Neuronal stem cell (in vitro differentiated cells): Measurements from ENCODE around the gene OR2T35.

Source experiments
- DNase-seq: peaks from one replicate; pipeline ENCODE4 v3.0.0-alpha.2; 2013; ENCODE audit warnings: low spot score
- H2AFZ ChIP-seq: one replicate; pipeline ENCODE4 v1.6.1; 2013; ENCODE audit warnings: mild to moderate bottlenecking, low read length, inconsistent platforms
- H2AK5ac ChIP-seq: 2 replicates; pipeline ENCODE4 v1.6.1; 2013; ENCODE audit warnings: low read depth, mild to moderate bottlenecking, inconsistent platforms, low read length, moderate library complexity, mixed read lengths
- H2BK120ac ChIP-seq: 2 replicates; pipeline ENCODE4 v1.6.1; 2013; ENCODE audit warnings: low read depth, mild to moderate bottlenecking, inconsistent platforms, low read length, moderate library complexity, mixed read lengths
- H2BK12ac ChIP-seq: one replicate; pipeline ENCODE4 v1.6.1; 2013; ENCODE audit warnings: low read length, inconsistent platforms
- H2BK15ac ChIP-seq: 2 replicates; pipeline ENCODE4 v1.6.1; 2013; ENCODE audit warnings: mild to moderate bottlenecking, low read length, inconsistent platforms, mixed read lengths
- H2BK5ac ChIP-seq: one replicate; pipeline ENCODE4 v1.6.1; 2013; ENCODE audit warnings: inconsistent platforms, mild to moderate bottlenecking, low read length, moderate library complexity
- H3K14ac ChIP-seq: one replicate; pipeline ENCODE4 v1.6.1; 2013; ENCODE audit warnings: low read length, inconsistent platforms
- H3K18ac ChIP-seq: 2 replicates; pipeline ENCODE4 v1.6.1; 2013; ENCODE audit warnings: low read length, inconsistent platforms
- H3K23ac ChIP-seq: 2 replicates; pipeline ENCODE4 v1.6.1; 2013; ENCODE audit warnings: low read depth, mild to moderate bottlenecking, mixed read lengths, low read length, inconsistent platforms; ENCODE audit not compliant: poor library complexity
- H3K27ac ChIP-seq: replicated peaks from 3 replicates; pipeline ENCODE4 v1.5.1; 2013; ENCODE audit warnings: low read length, inconsistent platforms
- H3K27me3 ChIP-seq, 3 experiments: 2 replicates each; pipeline ENCODE4 v1.6.1; 2013; ENCODE audit warnings: low read length in 3 of 3, mild to moderate bottlenecking in 2 of 3, inconsistent platforms in 1 of 3, low read depth in 1 of 3, mixed read lengths in 1 of 3, moderate library complexity in 1 of 3; ENCODE audit not compliant: control insufficient read depth in 3 of 3, insufficient read depth in 3 of 3
- H3K36me3 ChIP-seq, 2 donors: replicated peaks in 1 of 2; 2 replicates each; pipeline ENCODE4 v1.6.1; 2013; ENCODE audit warnings: low read length in 2 of 2; ENCODE audit not compliant: control insufficient read depth in 2 of 2, insufficient read depth in 2 of 2
- H3K4ac ChIP-seq: 2 replicates; pipeline ENCODE4 v1.6.1; 2013; ENCODE audit warnings: inconsistent platforms, mild to moderate bottlenecking, low read length, moderate library complexity
- H3K4me1 ChIP-seq, 2 donors: 1 replicate in 1 of 2; 2 replicates in 1 of 2; pipeline ENCODE4 v1.6.1; 2013; ENCODE audit warnings: low read length in 2 of 2, low read depth in 1 of 2; ENCODE audit not compliant: control insufficient read depth in 2 of 2, insufficient read depth in 1 of 2
- H3K4me2 ChIP-seq: one replicate; pipeline ENCODE4 v1.6.1; 2013; ENCODE audit warnings: mild to moderate bottlenecking, low read length, inconsistent platforms; ENCODE audit not compliant: insufficient read depth, poor library complexity, severe bottlenecking
- H3K4me3 ChIP-seq, 2 donors: 2 replicates each; pipeline ENCODE4 v1.5.1; 2013; ENCODE audit warnings: low read length in 2 of 2, mild to moderate bottlenecking in 2 of 2, inconsistent platforms in 1 of 2, moderate library complexity in 1 of 2
- H3K79me1 ChIP-seq: one replicate; pipeline ENCODE4 v1.6.1; 2013; ENCODE audit warnings: low read depth, mild to moderate bottlenecking, inconsistent platforms, low read length, moderate library complexity
- H3K9ac ChIP-seq: one replicate; pipeline ENCODE4 v1.6.1; 2013; ENCODE audit warnings: mild to moderate bottlenecking, low read depth, low read length, inconsistent platforms; ENCODE audit not compliant: poor library complexity
- H3K9me3 ChIP-seq, 2 donors: replicated peaks in 1 of 2; 2 replicates each; pipeline versions ENCODE3 to v1.6.1; 2013; ENCODE audit warnings: low read length in 2 of 2, mild to moderate bottlenecking in 2 of 2, inconsistent platforms in 1 of 2, low read depth in 1 of 2, mixed read lengths in 1 of 2, moderate library complexity in 1 of 2; ENCODE audit not compliant: control insufficient read depth in 2 of 2, insufficient read depth in 1 of 2
- H4K8ac ChIP-seq: one replicate; pipeline ENCODE4 v1.6.1; 2013; ENCODE audit warnings: low read depth, mild to moderate bottlenecking, inconsistent platforms, low read length, moderate library complexity
- H4K91ac ChIP-seq: one replicate; pipeline ENCODE4 v1.6.1; 2013; ENCODE audit warnings: low read length, low read depth, mild to moderate bottlenecking, inconsistent platforms; ENCODE audit not compliant: poor library complexity
- WGBS, 2 donors: extraction: QIAGEN DNeasy Blood & Tissue Kit; methylation state at CpG; one replicate each; pipeline ENCODE4 v1.1.7; 2013; ENCODE audit warnings: missing lambda C conversion rate in 2 of 2, mixed read lengths in 1 of 2; ENCODE audit not compliant: insufficient read length in 2 of 2, insufficient replicate concordance in 1 of 2; ENCODE audit errors: extremely low coverage in 2 of 2; 5-methylcytosine and 5-hydroxymethylcytosine counted together

The OR2T35 gene

DNA sequence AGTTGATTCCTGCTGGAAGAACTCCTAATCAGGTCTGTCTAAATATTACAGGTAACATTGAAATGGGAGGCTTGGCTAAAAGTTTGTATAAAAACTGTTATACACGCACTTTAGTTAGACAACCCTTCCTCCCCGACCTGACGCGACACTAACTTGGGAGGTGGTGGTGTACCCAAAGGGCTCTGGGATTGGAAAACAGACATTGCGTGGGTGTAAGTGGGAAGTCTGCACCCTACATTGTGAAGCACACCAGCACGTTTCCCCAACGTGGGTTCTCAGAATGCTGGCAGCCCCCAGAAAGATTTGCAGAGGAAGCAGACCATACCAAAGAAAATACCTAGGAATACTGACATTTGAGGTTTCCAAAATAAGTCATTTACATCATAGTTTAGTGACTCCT, 27.0 kb downstream of the OR2T35 start:
- no CpG with 5 or more reads among the region's 7 CpGs for WGBS, 2 donors
- Histone ChIP-seq H3K27me3 (no peaks in the 10 kb centered on the region), H2BK120ac (no peak overlapping the region)

DNA sequence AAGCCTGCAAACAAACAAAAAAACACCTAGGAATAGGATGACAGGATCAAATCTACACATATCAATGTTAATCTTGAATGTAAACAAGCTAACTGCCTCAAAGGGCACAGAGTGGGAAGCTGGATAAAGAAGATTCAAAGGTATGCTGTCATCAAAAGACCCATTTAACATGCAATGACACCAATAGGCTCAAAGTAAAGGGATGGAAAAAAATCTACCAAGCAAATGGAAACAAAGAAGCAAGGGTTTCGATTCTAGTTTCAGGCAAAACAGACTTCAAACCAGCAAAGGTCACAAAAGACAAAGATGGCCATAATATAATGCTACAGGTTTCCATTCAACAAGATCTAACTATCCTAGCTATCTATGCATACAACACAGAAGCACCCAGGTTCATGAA, 31.3 kb downstream of the OR2T35 start:
- no CpG with 5 or more reads among the region's 1 CpG for WGBS, 2 donors
- Histone ChIP-seq H3K9me3 (peaks cover 0 to 18% of the 10 kb centered on the region in 2 donors), H3K27ac (no peak overlapping the region)

More for the DNA sequence above, 27.0 kb downstream of the OR2T35 start:
- H3K27ac ChIP-seq: no peak overlapping the region
- no peak overlapping the region for H3K9ac ChIP-seq
- H3K9me3 ChIP-seq: peaks cover 0 to 18% of the 10 kb centered on the region in 2 donors
- H2BK5ac ChIP-seq: no peak overlapping the region
- H3K4me2 ChIP-seq: no peak overlapping the region
- H2AFZ ChIP-seq: no peak overlapping the region
- H2AK5ac ChIP-seq: no peak overlapping the region
- no peak overlapping the region for H4K8ac ChIP-seq
- H2BK15ac ChIP-seq: no peak overlapping the region
- H3K23ac ChIP-seq: no peak overlapping the region
- H3K18ac ChIP-seq: no peak overlapping the region
- no peak overlapping the region for H4K91ac ChIP-seq
- no peaks in the 10 kb centered on the region for H3K4me1 ChIP-seq
- no peak overlapping the region for H3K14ac ChIP-seq
- no peaks in the 10 kb centered on the region for H3K79me1 ChIP-seq
- H3K4ac ChIP-seq: no peak overlapping the region
- H3K36me3 ChIP-seq: no peaks in the 10 kb centered on the region
- no peak overlapping the region for H2BK12ac ChIP-seq
- no peak overlapping the region for H3K4me3 ChIP-seq
- DNase-seq: no peak

GRCh38 chr1:248611883-248612414, 33.1 kb downstream of the OR2T35 start:
- Histone ChIP-seq H3K4me3 (no peak overlapping the region), H4K91ac (no peak overlapping the region), H3K9me3 (peaks cover 0 to 13% of the 10 kb centered on the region in 2 donors), H3K4me1 (no peaks in the 10 kb centered on the region), H2AFZ (no peak overlapping the region), H3K4ac (no peak overlapping the region), H3K4me2 (no peak overlapping the region), H3K18ac (no peak overlapping the region), H2BK15ac (no peak overlapping the region), H2AK5ac (no peak overlapping the region), H2BK5ac (no peak overlapping the region), H3K23ac (no peak overlapping the region), H3K36me3 (no peaks in the 10 kb centered on the region), H3K9ac (no peak overlapping the region), H3K27ac (no peak overlapping the region), H2BK120ac (no peak overlapping the region), H3K27me3 (peaks cover 0 to 3% (median 0%) of the 10 kb centered on the region in 3 experiments), H4K8ac (no peak overlapping the region), H3K14ac (no peak overlapping the region), H3K79me1 (no peaks in the 10 kb centered on the region), H2BK12ac (no peak overlapping the region)
- no peak for DNase-seq
- no CpG with 5 or more reads among the region's 4 CpGs for whole genome bisulfite sequencing, 2 donors

More for the DNA sequence above, 31.3 kb downstream of the OR2T35 start:
- no peaks in the 10 kb centered on the region for H3K36me3 ChIP-seq
- H3K4ac ChIP-seq: no peak overlapping the region
- H3K4me2 ChIP-seq: no peak overlapping the region
- H3K27me3 ChIP-seq: no peaks in the 10 kb centered on the region
- H3K4me3 ChIP-seq: no peak overlapping the region
- no peak overlapping the region for H3K23ac ChIP-seq
- H3K9ac ChIP-seq: no peak overlapping the region
- no peak overlapping the region for H2BK15ac ChIP-seq
- H4K8ac ChIP-seq: no peak overlapping the region
- no peak overlapping the region for H2AFZ ChIP-seq
- no peak overlapping the region for H2BK5ac ChIP-seq
- H2BK120ac ChIP-seq: no peak overlapping the region
- H4K91ac ChIP-seq: no peak overlapping the region
- H3K18ac ChIP-seq: no peak overlapping the region
- H3K14ac ChIP-seq: no peak overlapping the region
- no peak overlapping the region for H2BK12ac ChIP-seq
- H3K4me1 ChIP-seq: no peaks in the 10 kb centered on the region
- no peak for DNase-seq
- no peaks in the 10 kb centered on the region for H3K79me1 ChIP-seq
- H2AK5ac ChIP-seq: no peak overlapping the region

DNA sequence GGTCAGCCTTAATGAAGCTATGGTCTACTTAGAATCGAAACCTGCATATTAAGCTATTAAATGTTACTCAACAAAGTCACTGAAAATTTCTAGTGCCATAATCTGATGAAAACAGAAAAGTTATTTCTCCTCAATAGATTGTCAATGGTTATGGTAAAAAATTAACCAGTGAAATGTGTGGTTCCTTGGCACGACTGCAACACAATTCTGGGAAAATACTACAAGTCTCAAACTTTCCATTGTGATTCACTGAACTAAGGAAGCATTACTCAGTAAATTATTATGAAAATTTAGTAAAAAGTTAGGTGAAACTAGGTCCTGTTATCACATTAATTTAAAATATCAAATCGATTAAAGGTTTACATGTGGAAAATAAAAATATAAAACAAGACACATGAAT, 34.8 kb downstream of the OR2T35 start:
- no peak overlapping the region for H3K18ac ChIP-seq
- no peak overlapping the region for H4K8ac ChIP-seq
- H3K4me2 ChIP-seq: no peak overlapping the region
- no peak overlapping the region for H3K27ac ChIP-seq
- H2BK12ac ChIP-seq: no peak overlapping the region
- no peak overlapping the region for H3K9ac ChIP-seq
- H2BK15ac ChIP-seq: no peak overlapping the region
- H3K9me3 ChIP-seq: peaks cover 0 to 16% of the 10 kb centered on the region in 2 donors
- no peak overlapping the region for H3K23ac ChIP-seq
- no CpG with 5 or more reads among the region's 3 CpGs for WGBS, 2 donors
- no peak overlapping the region for H4K91ac ChIP-seq
- H3K79me1 ChIP-seq: no peaks in the 10 kb centered on the region
- H2AFZ ChIP-seq: no peak overlapping the region
- no peaks in the 10 kb centered on the region for H3K4me1 ChIP-seq
- H3K4ac ChIP-seq: no peak overlapping the region
- no peak overlapping the region for H2BK120ac ChIP-seq
- no peak overlapping the region for H3K14ac ChIP-seq
- H3K27me3 ChIP-seq: peaks cover 0 to 3% (median 0%) of the 10 kb centered on the region in 3 experiments
- H3K36me3 ChIP-seq: no peaks in the 10 kb centered on the region
- H3K4me3 ChIP-seq: no peak overlapping the region
- no peak overlapping the region for H2AK5ac ChIP-seq
- DNase-seq: no peak
- H2BK5ac ChIP-seq: no peak overlapping the region
